GM12878 (cell line): ENCODE measurements around the gene HOXA2. TPM values are rescaled to one million over a fixed set of nuclear protein-coding genes. Genes with fewer than 3 reads are reported as not detected.

Source experiments
- ATAC-seq: fragments of 200-7000 bp; cut with Tn5 transposase; 3 replicates; pipeline ENCODE4 v1.9.1; 2020; ENCODE audit warnings: mild to moderate bottlenecking, moderate library complexity
- BruUV-seq: library from RNA; stranded (reverse); fragments of 400-500 nt; replicated peaks from 2 replicates; lab custom pipeline; 2021; lab: Mats Ljungman, UMichigan
- CTCF ChIA-PET: fragments of 300-600 bp; sonication (Branson Sonifier 250); formaldehyde crosslinking; extraction: SDS; loops from one replicate; lab custom pipeline; 2021; ENCODE audit warnings: inconsistent platforms; lab: Yijun Ruan, JAX
- POLR2A ChIA-PET: fragments of 350-600 bp; formaldehyde crosslinking; extraction: SDS; loops from one replicate; lab custom pipeline; 2021; ENCODE audit warnings: inconsistent platforms; lab: Charles Lee
- RAD21 ChIA-PET: fragments of 300-600 bp; sonication (Branson Sonifier 250); formaldehyde crosslinking; loops from one replicate; lab custom pipeline; 2023; ENCODE audit warnings: antibody characterized with exemption; ENCODE audit not compliant: unreplicated experiment; lab: Charles Lee
- SMC1A ChIA-PET: fragments of 300-600 bp; sonication (Branson Sonifier 250); formaldehyde crosslinking; loops from one replicate; lab custom pipeline; 2023; ENCODE audit not compliant: unreplicated experiment, uncharacterized antibody; lab: Charles Lee
- DNase-seq: peaks from one replicate; pipeline ENCODE4 v3.0.0-alpha.2; 2011; ENCODE audit warnings: low read depth, low spot score
- FAIRE-seq: peaks from 3 replicates; lab custom pipeline; 2011; peaks lifted over from hg19 to GRCh38; lab: Jason Lieb, UNC
- H2AFZ ChIP-seq: 2 replicates; pipeline ENCODE4 v1.6.0; 2011; ENCODE audit warnings: low read depth, low read length, control low read depth; ENCODE audit not compliant: control insufficient read depth
- H3K27ac ChIP-seq: 2 replicates; pipeline ENCODE4 v1.5.1; 2011; ENCODE audit warnings: control low read depth; ENCODE audit not compliant: control insufficient read depth, insufficient read depth
- H3K27me3 ChIP-seq, 2 experiments: replicated peaks in 1 of 2; 2 replicates each; pipeline versions ENCODE4 v1.6.0 to v1.6.1; 2011; ENCODE audit warnings: low read length in 1 of 2; ENCODE audit not compliant: control insufficient read depth in 2 of 2, insufficient read depth in 2 of 2
- H3K36me3 ChIP-seq, 2 experiments: 2 replicates each; pipeline ENCODE4 v1.5.1; 2011; ENCODE audit warnings: low read length in 1 of 2; ENCODE audit not compliant: control insufficient read depth in 2 of 2, insufficient read depth in 2 of 2
- H3K4me1 ChIP-seq: 2 replicates; pipeline ENCODE4 v1.6.1; 2011; ENCODE audit warnings: mild to moderate bottlenecking, low read length, moderate library complexity, mixed read lengths; ENCODE audit not compliant: control insufficient read depth, insufficient read depth
- H3K4me2 ChIP-seq: 2 replicates; pipeline ENCODE4 v1.6.0; 2011; ENCODE audit warnings: control low read depth; ENCODE audit not compliant: control insufficient read depth, insufficient read depth
- H3K4me3 ChIP-seq: fragments of 200-600 bp; sonication (generic); 2 replicates; pipeline ENCODE4 v1.5.1; 2016
- H3K79me2 ChIP-seq: 2 replicates; pipeline ENCODE4 v1.6.0; 2011; ENCODE audit warnings: low read length; ENCODE audit not compliant: control insufficient read depth, insufficient read depth
- H3K9ac ChIP-seq: 2 replicates; pipeline ENCODE4 v1.8.0; 2011; ENCODE audit warnings: low read length, control low read depth, mixed read lengths; ENCODE audit not compliant: control insufficient read depth, insufficient read depth
- H3K9me3 ChIP-seq: replicated peaks from 3 replicates; pipeline ENCODE4 v1.5.1; 2011; ENCODE audit warnings: mild to moderate bottlenecking, low read length; ENCODE audit not compliant: control insufficient read depth, insufficient read depth
- H4K20me1 ChIP-seq: 2 replicates; pipeline ENCODE4 v1.6.0; 2011; ENCODE audit not compliant: control insufficient read depth, insufficient read depth
- FOXK2 ChIP-seq: fragments of 450-650 bp; IDR thresholded peaks from 2 replicates; pipeline ENCODE4 v1.6.1; 2017; ENCODE audit warnings: mild to moderate bottlenecking, moderate library complexity
- POLR2AphosphoS2 ChIP-seq: IDR thresholded peaks from 2 replicates; pipeline ENCODE4 v1.6.1; 2011; ENCODE audit warnings: low read depth, mild to moderate bottlenecking, low read length, improper control_type of control experiment, moderate library complexity
- POU2F2 ChIP-seq: IDR thresholded peaks from 3 replicates; pipeline ENCODE4 v1.6.1; 2011; ENCODE audit warnings: low read depth, mild to moderate bottlenecking, low read length, borderline replicate concordance
- SMAD5 ChIP-seq: IDR thresholded peaks from 2 replicates; pipeline ENCODE4 v1.6.1; 2016; ENCODE audit warnings: antibody characterized with exemption, low read depth
- STAT1 ChIP-seq: fragments of 450-650 bp; conservative IDR thresholded peaks from 2 replicates; pipeline ENCODE4 v1.6.1; 2014; ENCODE audit warnings: antibody characterized with exemption, mild to moderate bottlenecking
- SUZ12 ChIP-seq: fragments of 200-600 bp; sonication (generic); IDR thresholded peaks from one replicate; pipeline ENCODE4 v1.6.1; 2018; ENCODE audit warnings: antibody characterized with exemption, mild to moderate bottlenecking; ENCODE audit not compliant: unreplicated experiment
- YY1 ChIP-seq: IDR thresholded peaks from 2 replicates; pipeline ENCODE4 v1.6.1; 2011; ENCODE audit warnings: low read depth, mild to moderate bottlenecking, low read length
- whole genome bisulfite sequencing: methylation state at CpG from one replicate; pipeline ENCODE4 v1.1.6; 2016; ENCODE audit warnings: low lambda C conversion rate; ENCODE audit not compliant: insufficient replicate concordance, insufficient coverage; ENCODE audit errors: missing lambda C conversion rate; 5-methylcytosine and 5-hydroxymethylcytosine counted together
- in situ Hi-C: fragments of 300-500 bp; cut with MboI; formaldehyde crosslinking; loops from 9 replicates; pipeline ENCODE4 v1.14.3; 2018; ENCODE audit warnings: mixed read lengths
- intact Hi-C: fragments of 100-400 bp; cut with micrococcal nuclease; formaldehyde crosslinking; loops from one replicate; pipeline ENCODE4 v1.14.2; 2022; ENCODE audit not compliant: unreplicated experiment
- polyA plus RNA-seq, 11 experiments: library from polyadenylated mRNA; depleted of rRNA in 4 of 11; unstranded in 6 of 11; stranded (reverse) in 5 of 11; fragments of >200 nt; fragmentation: Nextera tagmentation in 4 of 11; fragmentation: Illumina TruSeq in 1 of 11; extraction: Ambion mirVana in 4 of 11; extraction: Trizol in 1 of 11; gene quantifications; 1 replicate in 1 of 11; 2 replicates in 10 of 11; pipeline versions ENCODE4 v1.2.1 to v1.2.3, GENCODE V29; 2011 to 2016; ENCODE audit warnings: inconsistent platforms in 2 of 11, missing spikeins in 2 of 11, low read depth in 1 of 11
- total RNA-seq, 4 experiments: library from RNA; depleted of rRNA in 3 of 4; stranded (reverse); fragments of >200 nt in 3 of 4; fragmentation: Illumina TruSeq in 1 of 4; extraction: Trizol in 1 of 4; gene quantifications; 2 replicates each; pipeline versions ENCODE4 v1.2.1 to v1.2.3, GENCODE V29; 2013 to 2021
- TF ChIP-seq, protein P1 (sequence below): fragments of 450-650 bp; formaldehyde crosslinking; IDR thresholded peaks from 2 replicates; pipeline ENCODE4 v1.5.0; 2022; ENCODE audit warnings: mild to moderate bottlenecking, missing genetic modification characterization
- TF ChIP-seq, protein P2 (sequence below): IDR thresholded peaks from 2 replicates; pipeline ENCODE4 v1.6.1; 2012; ENCODE audit warnings: low read length, inconsistent platforms

The HOXA2 gene
- total and polyA plus RNA-seq, 10 of the 15 experiments (the other 5 are each of a cell fraction or from before 2014, with no cell fraction given) = not detected

- no peak for FAIRE-seq
- no TSS peak for BruUV-seq
- CTCF ChIA-PET = no interaction called here
- no peak for TF ChIP-seq POU2F2
- no peak for TF ChIP-seq STAT1
- no peak for TF ChIP-seq POLR2AphosphoS2
- TF ChIP-seq, protein P1, sequence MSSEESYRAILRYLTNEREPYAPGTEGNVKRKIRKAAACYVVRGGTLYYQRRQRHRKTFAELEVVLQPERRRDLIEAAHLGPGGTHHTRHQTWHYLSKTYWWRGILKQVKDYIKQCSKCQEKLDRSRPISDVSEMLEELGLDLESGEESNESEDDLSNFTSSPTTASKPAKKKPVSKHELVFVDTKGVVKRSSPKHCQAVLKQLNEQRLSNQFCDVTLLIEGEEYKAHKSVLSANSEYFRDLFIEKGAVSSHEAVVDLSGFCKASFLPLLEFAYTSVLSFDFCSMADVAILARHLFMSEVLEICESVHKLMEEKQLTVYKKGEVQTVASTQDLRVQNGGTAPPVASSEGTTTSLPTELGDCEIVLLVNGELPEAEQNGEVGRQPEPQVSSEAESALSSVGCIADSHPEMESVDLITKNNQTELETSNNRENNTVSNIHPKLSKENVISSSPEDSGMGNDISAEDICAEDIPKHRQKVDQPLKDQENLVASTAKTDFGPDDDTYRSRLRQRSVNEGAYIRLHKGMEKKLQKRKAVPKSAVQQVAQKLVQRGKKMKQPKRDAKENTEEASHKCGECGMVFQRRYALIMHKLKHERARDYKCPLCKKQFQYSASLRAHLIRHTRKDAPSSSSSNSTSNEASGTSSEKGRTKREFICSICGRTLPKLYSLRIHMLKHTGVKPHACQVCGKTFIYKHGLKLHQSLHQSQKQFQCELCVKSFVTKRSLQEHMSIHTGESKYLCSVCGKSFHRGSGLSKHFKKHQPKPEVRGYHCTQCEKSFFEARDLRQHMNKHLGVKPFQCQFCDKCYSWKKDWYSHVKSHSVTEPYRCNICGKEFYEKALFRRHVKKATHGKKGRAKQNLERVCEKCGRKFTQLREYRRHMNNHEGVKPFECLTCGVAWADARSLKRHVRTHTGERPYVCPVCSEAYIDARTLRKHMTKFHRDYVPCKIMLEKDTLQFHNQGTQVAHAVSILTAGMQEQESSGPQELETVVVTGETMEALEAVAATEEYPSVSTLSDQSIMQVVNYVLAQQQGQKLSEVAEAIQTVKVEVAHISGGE = no peak
- TF ChIP-seq FOXK2 = no peak
- TF ChIP-seq, protein P2, sequence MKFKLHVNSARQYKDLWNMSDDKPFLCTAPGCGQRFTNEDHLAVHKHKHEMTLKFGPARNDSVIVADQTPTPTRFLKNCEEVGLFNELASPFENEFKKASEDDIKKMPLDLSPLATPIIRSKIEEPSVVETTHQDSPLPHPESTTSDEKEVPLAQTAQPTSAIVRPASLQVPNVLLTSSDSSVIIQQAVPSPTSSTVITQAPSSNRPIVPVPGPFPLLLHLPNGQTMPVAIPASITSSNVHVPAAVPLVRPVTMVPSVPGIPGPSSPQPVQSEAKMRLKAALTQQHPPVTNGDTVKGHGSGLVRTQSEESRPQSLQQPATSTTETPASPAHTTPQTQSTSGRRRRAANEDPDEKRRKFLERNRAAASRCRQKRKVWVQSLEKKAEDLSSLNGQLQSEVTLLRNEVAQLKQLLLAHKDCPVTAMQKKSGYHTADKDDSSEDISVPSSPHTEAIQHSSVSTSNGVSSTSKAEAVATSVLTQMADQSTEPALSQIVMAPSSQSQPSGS = no peak
- no peak for TF ChIP-seq SMAD5
- no peak for TF ChIP-seq YY1
- TF ChIP-seq SUZ12 = no peak
- Histone ChIP-seq H3K4me2 (0 out of 2 replicates have a peak overlapping the region, but pooled peaks have one; percentile 3), H3K4me1 (no peaks in the 10 kb centered on the region), H3K9ac (no peak overlapping the region), H2AFZ (no peak overlapping the region), H3K27ac (no peak overlapping the region), H3K27me3 (peaks cover 5 to 8% of the 10 kb centered on the region in 2 experiments; a peak in 3 of 4 replicates), H3K79me2 (no peaks in the 10 kb centered on the region), H3K36me3 (no peaks in the 10 kb centered on the region), H3K9me3 (no peaks in the 10 kb centered on the region; the same call in 2 of the 3 replicates), H4K20me1 (no peaks in the 10 kb centered on the region), H3K4me3 (no peak overlapping the region)
- no peak for DNase-seq
- RAD21 ChIA-PET = no interaction called here
- SMC1A ChIA-PET = no interaction called here
- intact Hi-C loops = no loop called here
- in situ Hi-C loops = no loop called here
- POLR2A ChIA-PET = no interaction called here
- ATAC-seq = no peak
- WGBS = 56% methylated on average over 28 of the region's 29 CpGs
Measured at GRCh38 chr7:27142580-27143022, 40.1 kb upstream of the HOXA2 start.
